Activated T-cell treated with anti-CD3 and anti-CD28 coated beads for 4 hours (primary cell): ENCODE measurements around the gene RTN4RL2.
A peak's percentile ranks its signal among the peaks of the same experiment; 100 is the strongest.

Experiments used
- DNase-seq: peaks from one replicate; pipeline ENCODE4 v3.0.0-alpha.2; 2020

Gene RTN4RL2

DNA sequence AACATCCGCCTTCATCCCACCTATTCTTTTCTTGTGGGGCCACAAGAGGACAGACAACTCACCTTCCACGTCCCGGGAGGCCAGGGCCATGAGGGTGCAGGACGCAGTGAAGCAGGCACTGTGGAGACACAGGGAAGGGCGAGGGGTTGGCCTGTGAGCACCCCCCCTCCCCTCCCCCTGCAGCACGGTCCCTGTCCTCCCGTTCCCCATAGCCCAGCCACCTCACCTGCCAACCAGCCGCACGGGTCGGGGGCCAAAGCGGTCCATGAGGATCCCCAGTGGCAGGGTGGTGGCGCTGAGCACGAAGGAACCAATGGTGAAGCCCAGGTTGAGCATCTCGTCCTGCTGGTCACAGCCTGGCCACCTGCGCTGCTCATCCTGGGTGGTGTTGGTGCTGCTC, 40.6 kb downstream of the RTN4RL2 start:
- no peak for DNase-seq

- no peak for DNase-seq
Measured at GRCh38 chr11:57501953-57502352, 41.6 kb downstream of the RTN4RL2 start.

- no peak for DNase-seq
Measured at GRCh38 chr11:57502376-57502775, 42.0 kb downstream of the RTN4RL2 start.

DNA sequence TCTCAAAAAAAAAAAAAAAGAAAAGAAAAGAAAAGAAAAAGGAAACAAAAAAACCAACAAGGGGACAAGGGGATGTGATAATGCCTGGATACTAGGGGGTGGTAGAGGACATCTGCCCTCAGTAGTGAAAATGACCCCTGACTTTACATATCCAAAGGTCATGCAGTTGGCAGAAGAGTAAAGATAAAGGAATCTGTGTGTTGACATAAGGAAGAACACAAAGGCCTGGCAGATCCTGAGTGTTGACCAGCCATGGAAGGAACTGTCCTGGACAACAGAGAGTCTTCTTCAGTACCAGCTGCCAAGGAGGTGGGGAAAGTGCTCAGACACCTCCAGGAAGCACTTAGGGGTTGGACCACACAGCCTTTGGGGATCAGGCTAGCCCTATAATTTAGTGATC, 42.5 kb downstream of the RTN4RL2 start:
- no peak for DNase-seq

DNA sequence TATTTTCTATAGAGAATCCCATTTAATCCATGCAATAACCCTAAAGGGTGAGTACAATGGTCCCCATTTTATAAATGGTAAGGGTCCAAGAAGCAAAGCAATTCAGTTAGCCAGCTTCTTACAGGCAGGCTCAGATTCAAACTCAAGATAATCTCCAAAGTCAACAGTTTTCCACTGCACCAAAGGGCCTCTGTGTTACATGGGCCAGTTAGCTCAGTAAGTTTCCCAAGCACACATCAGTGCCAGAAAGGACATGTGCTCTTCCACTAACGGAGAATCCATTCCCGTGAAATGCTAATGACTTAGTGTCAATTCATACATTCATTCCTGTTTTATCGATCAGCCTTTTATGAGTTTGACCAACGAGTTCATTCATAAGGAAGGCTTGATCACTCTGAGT, 44.2 kb downstream of the RTN4RL2 start:
- no peak for DNase-seq

DNA sequence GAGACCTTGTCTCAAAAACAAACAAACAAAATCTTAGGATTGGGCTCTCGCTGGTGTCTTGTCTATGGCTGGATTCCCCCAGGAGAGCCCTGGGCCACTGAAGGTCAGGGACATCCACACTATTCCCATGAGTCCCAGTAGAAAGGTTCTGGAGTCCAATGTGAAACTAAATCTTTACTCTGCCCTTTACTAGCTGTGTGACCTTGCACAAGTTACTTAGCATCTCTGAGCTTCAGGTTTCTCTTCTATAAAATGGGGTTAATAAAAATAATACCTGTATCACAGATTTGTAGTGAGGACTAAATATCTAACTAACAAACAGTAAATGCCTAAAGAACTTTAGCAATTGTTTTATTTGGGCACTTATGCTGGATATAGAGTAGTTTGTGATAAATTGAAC, 46.2 kb downstream of the RTN4RL2 start:
- no peak for DNase-seq

DNA sequence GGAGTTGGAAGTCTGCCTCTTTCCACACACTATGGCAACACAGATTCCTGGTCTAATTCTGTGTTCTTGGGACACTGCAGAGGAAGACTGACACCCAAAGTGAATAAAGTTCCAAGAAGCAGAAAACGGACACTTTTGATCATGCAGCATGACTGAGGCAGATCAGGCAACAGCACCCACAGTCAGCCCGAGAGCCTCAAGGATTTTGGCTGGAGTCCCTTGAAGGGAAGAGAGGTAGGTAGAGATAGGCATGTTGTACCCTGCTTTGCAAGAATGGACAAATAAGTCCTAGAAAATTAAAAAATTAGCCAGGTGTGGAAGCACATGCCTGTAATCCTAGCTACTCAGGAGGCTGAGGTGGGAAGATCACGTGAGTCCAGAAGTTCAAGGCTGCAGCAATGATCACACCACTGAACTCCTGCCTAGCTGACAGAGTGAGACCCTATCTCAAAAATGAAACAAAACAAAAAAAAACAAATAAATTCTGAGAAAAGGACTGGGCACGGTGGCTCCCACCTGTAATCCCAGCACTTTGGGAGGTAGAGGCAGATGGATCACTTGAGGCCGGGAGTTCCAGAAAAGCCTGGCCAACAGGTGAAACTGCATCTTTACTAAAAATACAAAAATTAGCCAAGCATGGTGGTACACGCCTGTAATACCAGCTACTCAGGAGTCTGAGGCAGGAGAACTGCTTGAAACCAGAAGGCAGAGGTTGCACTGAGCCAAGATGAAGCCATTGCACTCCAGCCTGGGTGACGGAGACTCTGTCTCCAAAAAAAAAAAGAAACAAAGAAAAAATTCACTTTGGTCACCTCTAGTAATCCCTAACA, 48.2 kb downstream of the RTN4RL2 start:
- DNase-seq, result no peak

GRCh38 chr11:57511741-57512430, 51.6 kb downstream of the RTN4RL2 start:
- DNase-seq, result no peak

- DNase-seq, result no peak
Measured at GRCh38 chr11:57512646-57513451, 52.5 kb downstream of the RTN4RL2 start.

DNA sequence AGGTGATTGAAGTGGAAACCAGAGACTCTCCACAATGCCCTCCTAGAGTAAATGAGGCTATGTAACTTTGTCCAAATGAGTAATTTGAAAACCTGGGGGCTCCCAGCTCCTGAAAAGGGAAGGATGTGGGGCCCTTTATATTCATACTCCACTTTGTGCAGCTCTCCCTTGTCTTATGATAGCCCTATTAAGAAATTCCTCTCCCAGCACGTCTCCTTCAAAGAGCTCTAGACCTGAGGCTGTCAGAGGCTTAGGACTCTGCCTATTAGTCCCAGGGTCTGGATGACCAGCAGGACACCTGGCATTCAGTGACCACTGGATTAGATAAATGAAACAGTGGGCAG, 53.1 kb downstream of the RTN4RL2 start:
- no peak for DNase-seq

DNA sequence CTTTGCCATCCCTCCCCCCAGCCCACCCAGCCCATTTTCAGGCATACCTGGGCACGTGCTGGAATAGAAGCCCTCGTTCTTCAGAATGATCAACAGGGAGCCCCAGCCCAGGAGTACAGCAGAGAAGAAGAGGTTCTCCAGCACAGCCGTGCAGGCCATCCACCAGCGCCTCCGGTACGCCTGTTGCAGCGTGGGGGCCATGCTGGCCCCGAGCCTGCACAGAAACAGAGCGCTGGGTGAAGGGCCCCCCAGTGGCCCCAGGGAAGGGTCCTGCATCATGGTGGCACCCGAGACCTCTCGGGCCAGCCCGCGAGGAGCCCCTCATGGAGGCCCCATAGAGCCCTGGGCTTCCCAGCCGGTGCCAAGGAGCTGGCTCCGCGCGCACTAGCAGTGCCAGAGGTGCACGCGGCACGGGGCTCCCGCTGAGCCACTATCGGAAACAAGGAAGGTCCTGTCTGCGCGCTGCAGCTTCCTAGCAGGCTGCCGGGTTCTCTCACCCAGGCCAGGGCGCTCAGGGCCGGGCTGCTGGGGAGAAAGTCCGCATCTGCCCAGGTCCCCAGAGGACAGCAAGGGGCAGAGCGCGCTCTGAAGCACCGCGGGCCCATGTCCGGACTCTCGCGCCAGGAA, 53.7 kb downstream of the RTN4RL2 start:
- no peak for DNase-seq

- peak; percentile 39 for DNase-seq
Measured at GRCh38 chr11:57514538-57515331, 54.4 kb downstream of the RTN4RL2 start.

- peak; percentile 24 for DNase-seq
Measured at GRCh38 chr11:57515332-57516060, 55.2 kb downstream of the RTN4RL2 start, which contains the start of gene SLC43A1. Gene SLC43A1, minus strand, starts transcription at chr11:57515702. Its CDS starts 1,591 bp downstream, at chr11:57514111.

- no peak for DNase-seq
Measured at GRCh38 chr11:57516061-57516443, 55.7 kb downstream of the RTN4RL2 start.

DNA sequence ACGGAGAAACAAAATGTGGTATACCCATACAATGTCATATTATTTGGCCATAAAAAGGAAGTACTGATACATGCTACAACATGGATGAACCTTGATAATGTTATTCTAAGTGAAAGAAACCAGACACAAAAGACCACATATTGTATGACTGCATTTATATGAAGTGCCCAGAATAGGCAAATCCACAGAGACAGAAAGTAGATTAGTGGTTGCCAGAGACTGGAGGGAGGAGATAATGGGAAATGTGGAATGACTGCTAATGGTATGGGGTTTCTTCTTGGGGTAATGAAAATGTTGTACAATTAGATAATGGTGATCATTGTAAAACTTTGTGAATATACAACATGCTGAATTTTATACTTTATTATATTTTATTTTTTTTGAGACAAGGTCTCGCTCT, 60.8 kb downstream of the RTN4RL2 start:
- no peak for DNase-seq

DNA sequence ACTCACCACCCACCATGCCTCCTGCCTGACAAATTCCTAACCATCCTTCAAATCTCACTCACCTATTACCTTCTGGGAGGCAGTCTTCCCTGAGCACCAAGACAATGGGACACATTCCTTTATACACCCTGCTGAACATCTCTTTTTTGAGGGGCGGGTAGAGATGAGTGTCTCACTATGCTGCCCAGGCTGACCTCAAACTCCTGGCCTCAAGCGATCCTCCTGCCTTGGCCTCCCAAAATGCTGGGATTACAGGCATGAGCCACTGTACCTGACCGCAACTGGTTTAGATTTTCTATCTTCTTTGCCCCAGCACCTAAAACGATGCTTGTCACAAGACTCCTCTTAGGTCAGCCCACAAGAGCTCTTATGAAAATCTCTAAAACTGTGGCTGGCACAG, 63.1 kb downstream of the RTN4RL2 start:
- no peak for DNase-seq
